A549 treated with AZD9567 at 1 μM for 4 hours (cell line): ENCODE data around the gene ATF3. TPM values are rescaled to one million over a fixed set of nuclear protein-coding genes. Genes with fewer than 3 reads are reported as not detected.

Experiments
- total RNA-seq: library from RNA; stranded (reverse); fragments of 200-300 nt; extraction: Qiagen RNA extraction; gene quantifications from 5 replicates; pipeline ENCODE4 v1.2.3, GENCODE V29; 2022; ENCODE audit not compliant: insufficient read depth

The ATF3 gene, protein sequence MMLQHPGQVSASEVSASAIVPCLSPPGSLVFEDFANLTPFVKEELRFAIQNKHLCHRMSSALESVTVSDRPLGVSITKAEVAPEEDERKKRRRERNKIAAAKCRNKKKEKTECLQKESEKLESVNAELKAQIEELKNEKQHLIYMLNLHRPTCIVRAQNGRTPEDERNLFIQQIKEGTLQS
- total RNA-seq: 26.3 to 44.1 TPM (median 38.1 TPM) in 5 replicates

DNA sequence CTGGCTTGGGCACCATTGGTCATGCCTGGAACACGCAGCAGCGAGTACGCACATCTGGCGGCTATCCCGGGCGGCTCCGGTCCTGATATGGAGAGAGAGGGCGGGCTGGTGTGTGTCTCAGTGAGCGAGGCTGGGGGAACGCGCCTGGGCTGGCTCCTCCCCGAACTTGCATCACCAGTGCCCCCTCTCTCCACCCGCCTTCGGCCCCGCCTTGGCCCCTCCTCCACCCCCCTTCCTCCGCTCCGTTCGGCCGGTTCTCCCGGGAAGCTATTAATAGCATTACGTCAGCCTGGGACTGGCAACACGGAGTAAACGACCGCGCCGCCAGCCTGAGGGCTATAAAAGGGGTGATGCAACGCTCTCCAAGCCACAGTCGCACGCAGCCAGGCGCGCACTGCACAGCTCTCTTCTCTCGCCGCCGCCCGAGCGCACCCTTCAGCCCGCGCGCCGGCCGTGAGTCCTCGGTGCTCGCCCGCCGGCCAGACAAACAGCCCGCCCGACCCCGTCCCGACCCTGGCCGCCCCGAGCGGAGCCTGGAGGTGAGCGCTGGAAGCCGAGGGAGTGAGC lies at the start of gene ATF3:
TSS of gene ATF3 (plus strand) at position 370 of the 567 bp plus-strand sequence. CDS start 6,261 bp downstream, outside the sequence.

Other genes starting within 250 kb of the ATF3 start
- 15.4 to 20.2 TPM (median 19.4 TPM) in 5 replicates for gene PACC1, start 193.9 kb upstream of the ATF3 start, total RNA-seq
- 96.1 to 138 TPM (median 133 TPM) in 5 replicates for gene NENF, start 175.8 kb upstream of the ATF3 start, total RNA-seq
- 7.7 to 35.5 TPM (median 31.4 TPM) in 5 replicates for gene BATF3, start 91.1 kb downstream of the ATF3 start, total RNA-seq
- 28.8 to 44.9 TPM (median 32.4 TPM) in 5 replicates for gene NSL1, start 183.0 kb downstream of the ATF3 start, total RNA-seq
- 10.0 to 12.1 TPM (median 11.3 TPM) in 5 replicates for gene TATDN3, start 183.1 kb downstream of the ATF3 start, total RNA-seq
- gene SPATA45, start 238.9 kb downstream of the ATF3 start, total RNA-seq: not detected in 5 replicates
- 13.9 to 18.1 TPM (median 15.2 TPM) in 5 replicates for gene FLVCR1, start 249.5 kb downstream of the ATF3 start, total RNA-seq